OCI-LY3 (cell line): ENCODE measurements around the gene TMEM232.

Source experiments
- CTCF ChIP-seq: fragments of 200-600, 300-600 bp; sonication (generic); IDR thresholded peaks from 2 replicates; pipeline ENCODE4 v1.5.1; 2014; ENCODE audit warnings: antibody characterized with exemption, low read length, low read depth
- EZH2phosphoT487 ChIP-seq: fragments of 200-600 bp; shearing (Covaris generic); IDR thresholded peaks from 2 replicates; pipeline ENCODE4 v1.6.1; 2018; ENCODE audit warnings: antibody characterized with exemption, mixed run types, low read depth

GRCh38 chr5:110507972-110508371 lies 218.5 kb downstream of the TMEM232 start:
- TF ChIP-seq CTCF (no peak), EZH2phosphoT487 (no peak)
